Lung (tissue), 12 donors: ENCODE measurements around the gene CARM1. TPM values are rescaled to one million over a fixed set of nuclear protein-coding genes. Genes with fewer than 3 reads are reported as not detected.

Experiments used
- ATAC-seq: fragments of 200-7000 bp; cut with Tn5 transposase; one replicate; pipeline ENCODE4 v1.9.1; 2020; ENCODE audit warnings: moderate number of reproducible peaks; ENCODE audit not compliant: insufficient read depth, low FRiP score
- DNase-seq, 3 donors: peaks; one replicate each; pipeline ENCODE4 v3.0.0-alpha.2; 2013 to 2017
- H3K27ac ChIP-seq, 2 donors: one replicate each; pipeline ENCODE4 v1.5.1; 2013; ENCODE audit warnings: mild to moderate bottlenecking in 2 of 2, moderate library complexity in 2 of 2, control low read depth in 1 of 2, inconsistent platforms in 1 of 2, low read depth in 1 of 2, low read length in 1 of 2
- H3K27me3 ChIP-seq, 3 donors: one replicate each; pipeline ENCODE4 v1.5.1; 2013; ENCODE audit warnings: low read length in 2 of 3; ENCODE audit not compliant: control insufficient read depth in 3 of 3, insufficient read depth in 3 of 3
- H3K36me3 ChIP-seq, 4 donors: one replicate each; pipeline ENCODE4 v1.5.1; 2013; ENCODE audit warnings: low read length in 4 of 4, mild to moderate bottlenecking in 1 of 4, moderate library complexity in 1 of 4; ENCODE audit not compliant: control insufficient read depth in 4 of 4, insufficient read depth in 4 of 4
- H3K4me1 ChIP-seq, 5 donors: one replicate each; pipeline ENCODE4 v1.5.1; 2013; ENCODE audit warnings: low read length in 5 of 5, mild to moderate bottlenecking in 2 of 5, moderate library complexity in 1 of 5; ENCODE audit not compliant: control insufficient read depth in 5 of 5, insufficient read depth in 5 of 5
- H3K4me3 ChIP-seq: one replicate; pipeline ENCODE4 v1.5.1; 2013; ENCODE audit warnings: mild to moderate bottlenecking, control low read depth, moderate library complexity
- H3K9ac ChIP-seq, 2 donors: one replicate each; pipeline ENCODE4 v1.5.1; 2013; ENCODE audit warnings: low read length in 2 of 2, control low read depth in 1 of 2; ENCODE audit not compliant: insufficient read depth in 1 of 2
- H3K9me3 ChIP-seq, 4 donors: one replicate each; pipeline ENCODE4 v1.5.1; 2013; ENCODE audit warnings: low read length in 3 of 4, mild to moderate bottlenecking in 1 of 4, moderate library complexity in 1 of 4; ENCODE audit not compliant: control insufficient read depth in 4 of 4, insufficient read depth in 3 of 4
- WGBS, 2 donors: extraction: QIAGEN DNeasy Blood & Tissue Kit; methylation state at CpG; one replicate each; pipeline ENCODE4 v1.1.7; 2013; 5-methylcytosine and 5-hydroxymethylcytosine counted together
- polyA plus RNA-seq, 2 donors: library from polyadenylated mRNA; stranded (reverse); fragments of 200-250 nt; gene quantifications; one replicate each; pipeline ENCODE4 v1.2.1, GENCODE V29; 2013
- total RNA-seq, 2 donors: library from RNA; depleted of rRNA in 1 of 2; stranded (reverse); fragments of >200 nt in 1 of 2; gene quantifications; one replicate each; pipeline ENCODE4 v1.2.1, GENCODE V29; 2014 to 2021
- TF ChIP-seq, protein P1 (sequence below): IDR thresholded peaks from 2 replicates; pipeline ENCODE4 v1.5.1; 2012; ENCODE audit warnings: mild to moderate bottlenecking; ENCODE audit errors: control extremely low read depth, extremely low read depth
- donor health status: control.
- donor health status: control.
- donor health status: Bipolar disorder and iron deficiency.
- donor health status: healthy.
- donor health status: DM: yes; HTN: yes; CAD: no.

The CARM1 gene
- total and polyA plus RNA-seq, 4 donors, result 19.9 to 35.5 (median 27.9) TPM

DNA sequence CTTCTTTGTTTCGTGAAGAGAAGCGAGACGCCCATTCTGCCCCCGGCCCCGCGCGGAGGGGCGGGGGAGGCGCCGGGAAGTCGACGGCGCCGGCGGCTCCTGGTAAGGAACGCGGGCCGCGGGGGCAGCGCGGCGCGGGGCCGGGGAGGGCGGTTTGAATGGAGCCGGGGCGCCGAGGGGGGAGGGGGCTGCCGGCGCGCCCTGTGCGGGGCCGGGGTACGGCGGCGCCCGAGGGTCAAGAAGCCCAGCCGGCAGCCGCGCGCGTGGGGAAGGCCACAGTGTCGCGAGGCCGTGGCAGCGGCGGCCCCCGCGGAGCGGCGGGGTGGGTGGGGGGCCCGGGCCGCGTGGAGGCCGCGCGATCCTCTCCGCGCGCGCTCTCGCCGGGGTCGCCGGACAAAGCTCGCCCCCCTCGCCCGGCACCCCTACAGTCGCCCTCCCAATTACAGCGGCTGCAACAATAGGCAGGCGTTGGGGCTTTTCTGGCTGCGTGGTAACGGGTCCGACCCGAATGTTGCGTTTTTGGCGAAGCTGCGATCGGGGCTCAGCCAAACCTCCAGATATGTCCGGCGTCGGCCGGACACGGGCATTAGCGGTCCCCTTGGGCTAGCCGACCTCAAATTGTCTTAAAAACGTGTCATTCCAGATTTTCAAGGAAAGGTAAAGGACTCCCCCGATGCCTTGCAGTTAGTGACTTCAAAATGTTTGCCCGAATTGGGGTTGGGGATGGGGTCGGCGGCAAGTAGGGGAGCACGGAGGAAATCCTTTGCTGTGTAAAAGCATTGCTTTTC is 89.9 kb downstream of the CARM1 start:
- no peaks in the 10 kb centered on the region for H3K27me3 ChIP-seq
- ATAC-seq (peak; percentile 44), DNase-seq (peak; percentile 55 to 62 (median 59))
- peaks cover 4 to 18% (median 7%) of the 10 kb centered on the region in 5 donors for H3K4me1 ChIP-seq
- H3K4me3 ChIP-seq, result peak overlapping the region; percentile 82
- WGBS, 2 donors, result 1% methylated on average over 29 to 91 of the region's 92 CpGs
- H3K9ac ChIP-seq, result peak overlapping the region; percentile 59 to 84
- no peaks in the 10 kb centered on the region for H3K36me3 ChIP-seq
- peak overlapping the region; percentile 89 to 93 for H3K27ac ChIP-seq
- TF ChIP-seq, protein P1, sequence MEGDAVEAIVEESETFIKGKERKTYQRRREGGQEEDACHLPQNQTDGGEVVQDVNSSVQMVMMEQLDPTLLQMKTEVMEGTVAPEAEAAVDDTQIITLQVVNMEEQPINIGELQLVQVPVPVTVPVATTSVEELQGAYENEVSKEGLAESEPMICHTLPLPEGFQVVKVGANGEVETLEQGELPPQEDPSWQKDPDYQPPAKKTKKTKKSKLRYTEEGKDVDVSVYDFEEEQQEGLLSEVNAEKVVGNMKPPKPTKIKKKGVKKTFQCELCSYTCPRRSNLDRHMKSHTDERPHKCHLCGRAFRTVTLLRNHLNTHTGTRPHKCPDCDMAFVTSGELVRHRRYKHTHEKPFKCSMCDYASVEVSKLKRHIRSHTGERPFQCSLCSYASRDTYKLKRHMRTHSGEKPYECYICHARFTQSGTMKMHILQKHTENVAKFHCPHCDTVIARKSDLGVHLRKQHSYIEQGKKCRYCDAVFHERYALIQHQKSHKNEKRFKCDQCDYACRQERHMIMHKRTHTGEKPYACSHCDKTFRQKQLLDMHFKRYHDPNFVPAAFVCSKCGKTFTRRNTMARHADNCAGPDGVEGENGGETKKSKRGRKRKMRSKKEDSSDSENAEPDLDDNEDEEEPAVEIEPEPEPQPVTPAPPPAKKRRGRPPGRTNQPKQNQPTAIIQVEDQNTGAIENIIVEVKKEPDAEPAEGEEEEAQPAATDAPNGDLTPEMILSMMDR, result no peak
- H3K9me3 ChIP-seq, result no peaks in the 10 kb centered on the region

DNA sequence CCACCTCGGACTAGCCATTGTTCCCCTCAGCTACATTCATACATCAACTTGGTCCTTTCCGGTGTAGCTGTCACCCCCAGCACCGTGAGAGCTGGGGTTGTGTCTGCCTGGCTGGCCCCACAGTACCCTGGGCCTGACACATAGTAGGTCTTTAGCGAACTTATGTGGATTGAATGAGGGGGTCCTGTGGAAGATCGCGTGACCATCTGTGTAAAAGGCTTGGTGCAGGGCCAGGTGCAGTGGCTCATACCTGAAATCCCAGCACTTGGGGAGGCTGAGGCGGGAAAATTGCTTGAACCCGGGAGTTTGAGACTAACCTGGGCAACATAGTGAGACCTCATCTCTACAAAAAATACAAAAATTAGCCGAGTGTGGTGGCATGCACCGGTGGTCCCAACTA is 91.5 kb downstream of the CARM1 start:
- Histone ChIP-seq H3K27me3 (no peaks in the 10 kb centered on the region), H3K9ac (no peak overlapping the region), H3K9me3 (no peaks in the 10 kb centered on the region), H3K36me3 (no peaks in the 10 kb centered on the region), H3K27ac (peak overlapping the region in 1 of 2 donors; percentile 37), H3K4me3 (no peak overlapping the region), H3K4me1 (peaks cover 4 to 18% (median 7%) of the 10 kb centered on the region in 5 donors)
- 75 to 90% methylated on average over 10 of the region's 10 CpGs for WGBS, 2 donors
- TF ChIP-seq, protein P1, result no peak
- DNase-seq, result no peak
- no peak for ATAC-seq

DNA sequence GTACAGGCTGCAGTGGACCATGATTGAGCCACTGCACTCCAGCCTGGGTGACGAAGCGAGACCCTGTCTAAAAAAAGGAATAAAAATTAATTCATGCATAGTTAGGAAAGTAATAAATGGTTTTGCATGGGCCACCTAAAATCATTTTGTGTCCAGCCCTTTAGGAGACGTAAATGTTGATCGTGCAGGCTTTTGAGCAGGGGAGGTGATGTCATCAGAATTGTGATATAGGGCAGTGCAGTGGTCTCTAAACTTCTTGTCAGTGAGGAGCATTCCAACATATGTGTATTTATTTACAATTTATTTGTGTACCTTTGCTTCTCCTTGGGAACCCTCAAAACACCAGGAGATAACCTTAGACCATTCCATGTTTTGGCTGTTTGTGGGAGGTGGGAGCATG is 92.5 kb downstream of the CARM1 start:
- no peak for DNase-seq
- TF ChIP-seq, protein P1, result no peak
- no peak overlapping the region for H3K4me3 ChIP-seq
- H3K27ac ChIP-seq, result peak overlapping the region in 1 of 2 donors; percentile 68
- peak overlapping the region in 1 of 2 donors; percentile 25 for H3K9ac ChIP-seq
- WGBS, 2 donors, result 59 to 82% methylated on average over 4 of the region's 4 CpGs
- H3K27me3 ChIP-seq, result no peaks in the 10 kb centered on the region
- H3K36me3 ChIP-seq, result no peaks in the 10 kb centered on the region
- peaks cover 4 to 20% (median 13%) of the 10 kb centered on the region in 5 donors for H3K4me1 ChIP-seq
- no peak for ATAC-seq
- peaks cover 0 to 3% (median 0%) of the 10 kb centered on the region in 4 donors for H3K9me3 ChIP-seq
